Neural progenitor cell (in vitro differentiated cells): ENCODE data around the gene MKS1.

Source experiments
- CTCF ChIP-seq: fragments of 200-600 bp; sonication (generic); IDR thresholded peaks from 2 replicates; pipeline ENCODE4 v1.5.1; 2017; ENCODE audit warnings: antibody characterized with exemption, mild to moderate bottlenecking
- EZH2 ChIP-seq: fragments of 200-600 bp; sonication (generic); IDR thresholded peaks from 2 replicates; pipeline ENCODE4 v1.6.1; 2017; ENCODE audit warnings: antibody characterized with exemption, mild to moderate bottlenecking, moderate library complexity

- TF ChIP-seq EZH2, result no peak
- TF ChIP-seq CTCF, result no peak
These were observed 17.3 kb upstream of the MKS1 start for GRCh38 chr17:58236394-58236793.
